ENCODE results near the gene EYA3. TPM values are rescaled to one million over a fixed set of nuclear protein-coding genes. Genes with fewer than 3 reads are reported as not detected.

The EYA3 gene
- total and polyA plus RNA-seq, 2 of the 4 experiments (the other 2 are of a cell fraction) = 9.1 to 17.6 TPM

GRCh38 chr1:28118640-28119307, 30.4 kb upstream of the EYA3 start:
- Histone ChIP-seq H3K4me2 (ENCODE audit: low read depth, low read length) (no peak overlapping the region), H3K18ac (ENCODE audit: low read depth, low read length) (no peak overlapping the region), H3K27ac (ENCODE audit: insufficient read depth, low read length) (no peak overlapping the region), H2BK5ac (ENCODE audit: low read depth, low read length, poor library complexity, severe bottlenecking) (no peak overlapping the region), H3K23ac (ENCODE audit: low read depth, low read length) (no peak overlapping the region), H3K9me3 (ENCODE audit: control insufficient read depth, insufficient read depth, low read length) (no peaks in the 10 kb centered on the region), H3K9ac (ENCODE audit: low read depth, low read length) (no peak overlapping the region), H2AK9ac (replicated peaks; ENCODE audit: low read depth, low read length, poor library complexity) (no peak overlapping the region), H2BK20ac (ENCODE audit: low read depth, low read length) (no peak overlapping the region), H4K5ac (ENCODE audit: low read depth, low read length) (no peak overlapping the region), H3K36me3 (ENCODE audit: control insufficient read depth, insufficient read depth, low read length) (no peaks in the 10 kb centered on the region), H4K8ac (ENCODE audit: low read depth in 2 of 2, low read length in 2 of 2) (no peak overlapping the region), H3K4me3 (ENCODE audit: insufficient read depth, low read depth, low read length) (no peak overlapping the region), H3K14ac (replicated peaks; ENCODE audit: low read depth, low read length) (no peak overlapping the region), H3K27me3 (ENCODE audit: control insufficient read depth, insufficient read depth, low read length) (no peaks in the 10 kb centered on the region), H3K79me1 (ENCODE audit: low read depth in 1 of 2, low read length in 2 of 2) (no peaks in the 10 kb centered on the region), H2BK120ac (ENCODE audit: low read depth, low read length) (no peak overlapping the region), H3K9me1 (ENCODE audit: insufficient read depth, low read length) (peaks cover 15% of the 10 kb centered on the region), H3K4ac (ENCODE audit: low read depth, low read length) (no peak overlapping the region; the same call in 1 of the 2 replicates), H3K4me1 (ENCODE audit: control insufficient read depth, insufficient read depth, low read length) (peaks cover 5% of the 10 kb centered on the region; the same call in 1 of the 2 replicates), H2AK5ac (ENCODE audit: low read depth, low read length) (no peak overlapping the region; the same call in 1 of the 2 replicates), H3K56ac (ENCODE audit: extremely low read depth, insufficient read depth, low read length) (no peak overlapping the region), H2AFZ (replicated peaks; ENCODE audit: low read length, poor library complexity) (no peak overlapping the region), H2BK15ac (ENCODE audit: low read depth, low read length) (no peak overlapping the region; the same call in 2 of the 3 replicates), H4K20me1 (ENCODE audit: insufficient read depth, low read length) (no peaks in the 10 kb centered on the region), H4K91ac (ENCODE audit: insufficient read depth, low read depth, low read length) (no peak overlapping the region)
- CTCF ChIA-PET = no interaction called here
- dilution Hi-C loops (cut with HindIII; ENCODE audit: low sequenced_read_pairs, unreplicated experiment) (no loop called here), intact Hi-C loops (cut with micrococcal nuclease) (no loop called here), in situ Hi-C loops (cut with MboI; ENCODE audit: low sequenced_read_pairs) (no loop called here)
- no TSS peak for BruUV-seq (replicated peaks)
- ATAC-seq (ENCODE audit: low read depth) (no peak), DNase-seq (no peak)
- TF ChIP-seq MAZ (IDR thresholded peaks at IDR 0.05; ENCODE audit: borderline replicate concordance, low read depth, low read length) (no peak), RAD21 (IDR thresholded peaks at IDR 0.05; ENCODE audit: low read length) (no peak)
- WGBS, 2 experiments (ENCODE audit: extremely low coverage in 2 of 2, insufficient read length in 1 of 2) = no CpG with 5 or more reads among the region's 5 CpGs
- POLR2A ChIA-PET (ENCODE audit: unreplicated experiment) = no interaction called here

Data from IMR-90 (cell line).